Keratinocyte (primary cell): Measurements from ENCODE around the gene CYP20A1. TPM values are rescaled to one million over a fixed set of nuclear protein-coding genes. Genes with fewer than 3 reads are reported as not detected.

ENCODE experiments used
- DNase-seq: peaks from one replicate; pipeline ENCODE4 v3.0.0-alpha.2; 2011; ENCODE audit warnings: low read depth, missing footprints, low spot score
- FAIRE-seq: peaks from 2 replicates; lab custom pipeline; 2011; peaks lifted over from hg19 to GRCh38; lab: Jason Lieb, UNC
- H2AFZ ChIP-seq: 2 replicates; pipeline ENCODE4 v1.6.0; 2012; ENCODE audit warnings: low read length, control low read depth, inconsistent platforms; ENCODE audit not compliant: control insufficient read depth
- H3K27ac ChIP-seq: 2 replicates; pipeline ENCODE4 v1.5.1; 2011; ENCODE audit warnings: low read length; ENCODE audit not compliant: control insufficient read depth, insufficient read depth
- H3K27me3 ChIP-seq: 3 replicates; pipeline ENCODE4 v1.6.0; 2011; ENCODE audit warnings: low read length; ENCODE audit not compliant: control insufficient read depth, insufficient read depth; ENCODE audit errors: extremely low read depth
- H3K36me3 ChIP-seq, 2 experiments: 2 replicates in 1 of 2; 3 replicates in 1 of 2; pipeline ENCODE4 v1.5.1; 2011; ENCODE audit warnings: low read length in 2 of 2, mild to moderate bottlenecking in 1 of 2; ENCODE audit not compliant: control insufficient read depth in 2 of 2, insufficient read depth in 2 of 2; ENCODE audit errors: extremely low read depth in 1 of 2
- H3K4me1 ChIP-seq: 3 replicates; pipeline ENCODE4 v1.5.1; 2011; ENCODE audit warnings: low read length; ENCODE audit not compliant: control insufficient read depth, insufficient read depth; ENCODE audit errors: extremely low read depth
- H3K4me2 ChIP-seq: 3 replicates; pipeline ENCODE4 v1.6.0; 2011; ENCODE audit warnings: low read depth, low read length; ENCODE audit not compliant: control insufficient read depth, insufficient read depth; ENCODE audit errors: extremely low read depth
- H3K4me3 ChIP-seq, 3 experiments: fragments of 200-600 bp in 1 of 3; sonication (generic) in 1 of 3; 2 replicates in 2 of 3; 3 replicates in 1 of 3; pipeline ENCODE4 v1.5.1; 2011 to 2016; ENCODE audit warnings: low read length in 3 of 3, mild to moderate bottlenecking in 3 of 3, control low read depth in 2 of 3, inconsistent platforms in 1 of 3, low read depth in 1 of 3, mixed read lengths in 1 of 3, mixed run types in 1 of 3, moderate library complexity in 1 of 3; ENCODE audit not compliant: control insufficient read depth in 2 of 3, insufficient read depth in 2 of 3; ENCODE audit errors: extremely low read depth in 1 of 3
- H3K79me2 ChIP-seq: 2 replicates; pipeline ENCODE4 v1.6.0; 2012; ENCODE audit warnings: low read length; ENCODE audit not compliant: control insufficient read depth, insufficient read depth
- H3K9ac ChIP-seq: 3 replicates; pipeline ENCODE4 v1.6.0; 2011; ENCODE audit warnings: low read length; ENCODE audit not compliant: control insufficient read depth, insufficient read depth; ENCODE audit errors: extremely low read depth
- H3K9me1 ChIP-seq: 3 replicates; pipeline ENCODE4 v1.6.0; 2011; ENCODE audit warnings: low read length; ENCODE audit not compliant: control insufficient read depth, insufficient read depth; ENCODE audit errors: extremely low read depth
- H3K9me3 ChIP-seq: 2 replicates; pipeline ENCODE4 v1.5.1; 2012; ENCODE audit warnings: low read depth, low read length; ENCODE audit not compliant: control insufficient read depth
- H4K20me1 ChIP-seq: 3 replicates; pipeline ENCODE4 v1.6.0; 2011; ENCODE audit warnings: low read length; ENCODE audit not compliant: control insufficient read depth, insufficient read depth; ENCODE audit errors: extremely low read depth
- CTCF ChIP-seq, 3 experiments: IDR thresholded peaks in 1 of 3; conservative IDR thresholded peaks in 1 of 3; optimal IDR thresholded peaks in 1 of 3; 2 replicates in 2 of 3; 3 replicates in 1 of 3; pipeline versions ENCODE3 to v1.5.1; 2011; ENCODE audit warnings: low read length in 3 of 3, mild to moderate bottlenecking in 3 of 3, moderate library complexity in 2 of 3, control low read depth in 1 of 3, inconsistent platforms in 1 of 3; ENCODE audit not compliant: insufficient read depth in 2 of 3; ENCODE audit errors: extremely low read depth in 1 of 3
- EZH2 ChIP-seq: IDR thresholded peaks from one replicate; pipeline ENCODE4 v1.6.1; 2012; ENCODE audit warnings: inconsistent platforms, mild to moderate bottlenecking, low read length, moderate library complexity
- dilution Hi-C: fragments of 300-500 bp; cut with MboI; formaldehyde crosslinking; loops from one replicate; pipeline ENCODE4 v1.7.0; 2020; ENCODE audit warnings: low sequenced_read_pairs; ENCODE audit not compliant: extremely low pct_ligation_motif_present
- polyA plus RNA-seq, 5 experiments: library from polyadenylated mRNA; depleted of rRNA in 3 of 5; stranded (reverse) in 3 of 5; stranded (forward) in 1 of 5; unstranded in 1 of 5; fragments of >200 nt; gene quantifications; 1 replicate in 1 of 5; 2 replicates in 3 of 5; 3 replicates in 1 of 5; pipeline versions ENCODE4 v1.2.1 to v1.2.3, GENCODE V29; 2011 to 2012; ENCODE audit warnings: missing spikeins in 2 of 5, low read depth in 1 of 5, low replicate concordance in 1 of 5

The CYP20A1 gene
- polyA plus RNA-seq, 1 donor (not counting 4 experiments of a cell fraction or from before 2014, with no cell fraction given), result 8.9 TPM

GRCh38 chr2:203200866-203201265, 38.0 kb upstream of the CYP20A1 start:
- H3K27ac ChIP-seq, result no peak overlapping the region
- H3K79me2 ChIP-seq, result no peaks in the 10 kb centered on the region
- no peak for TF ChIP-seq EZH2
- no peak for TF ChIP-seq CTCF (optimal IDR thresholded peaks at IDR 0.05 in 1 of 3, IDR thresholded peaks at IDR 0.05 in 1 of 3, conservative IDR thresholded peaks at IDR 0.05 in 1 of 3; ENCODE audit: extremely low read depth in 1 of 3, insufficient read depth in 2 of 3, low read length in 3 of 3)
- peaks cover 7 to 8% of the 10 kb centered on the region in 2 experiments for H3K36me3 ChIP-seq
- no peak overlapping the region for H3K4me3 ChIP-seq
- dilution Hi-C loops, result no loop called here
- DNase-seq, result no peak
- no peaks in the 10 kb centered on the region for H3K4me1 ChIP-seq
- no peaks in the 10 kb centered on the region for H4K20me1 ChIP-seq
- no peak overlapping the region for H3K4me2 ChIP-seq
- no peaks in the 10 kb centered on the region for H3K9me1 ChIP-seq
- no peak for FAIRE-seq
- H2AFZ ChIP-seq, result no peak overlapping the region
- H3K27me3 ChIP-seq, result no peaks in the 10 kb centered on the region
- no peaks in the 10 kb centered on the region for H3K9me3 ChIP-seq
- no peak overlapping the region for H3K9ac ChIP-seq

GRCh38 chr2:203201426-203201825, 37.4 kb upstream of the CYP20A1 start:
- Histone ChIP-seq H3K4me3 (no peak overlapping the region), H3K4me2 (no peak overlapping the region), H3K9me1 (no peaks in the 10 kb centered on the region), H3K9me3 (no peaks in the 10 kb centered on the region), H4K20me1 (no peaks in the 10 kb centered on the region), H3K79me2 (no peaks in the 10 kb centered on the region), H3K27ac (no peak overlapping the region), H3K9ac (no peak overlapping the region), H3K27me3 (no peaks in the 10 kb centered on the region), H3K4me1 (no peaks in the 10 kb centered on the region), H2AFZ (no peak overlapping the region), H3K36me3 (peaks cover 5 to 8% of the 10 kb centered on the region in 2 experiments)
- DNase-seq (no peak), FAIRE-seq (no peak)
- dilution Hi-C loops, result no loop called here
- TF ChIP-seq EZH2 (no peak), CTCF (optimal IDR thresholded peaks at IDR 0.05 in 1 of 3, IDR thresholded peaks at IDR 0.05 in 1 of 3, conservative IDR thresholded peaks at IDR 0.05 in 1 of 3; ENCODE audit: extremely low read depth in 1 of 3, insufficient read depth in 2 of 3, low read length in 3 of 3) (no peak)
